Peyer's patch (tissue), 4 donors: ENCODE measurements around the gene SEC23B.

ENCODE experiments used
- CTCF ChIP-seq, 6 experiments: fragments of 450-650 bp in 4 of 6; fragments of 200-600 bp in 2 of 6; sonication (generic) in 1 of 6; IDR thresholded peaks; one replicate each; pipeline ENCODE4 v1.5.1; 2017 to 2019; ENCODE audit warnings: antibody characterized with exemption in 6 of 6, mild to moderate bottlenecking in 3 of 6, moderate library complexity in 1 of 6
- POLR2A ChIP-seq, 2 donors: fragments of 450-650 bp; IDR thresholded peaks; one replicate each; pipeline ENCODE4 v1.5.1; 2017; ENCODE audit warnings: antibody characterized with exemption in 2 of 2, mild to moderate bottlenecking in 2 of 2, moderate library complexity in 2 of 2

GRCh38 chr20:18553746-18554145 is 46.0 kb downstream of the SEC23B start:
- TF ChIP-seq CTCF (IDR thresholded peaks at IDR 0.05): no peak
- TF ChIP-seq POLR2A (IDR thresholded peaks at IDR 0.05): no peak
